HCT116 (cell line): ENCODE measurements around the gene PHLPP2. TPM values are rescaled to one million over a fixed set of nuclear protein-coding genes. Genes with fewer than 3 reads are reported as not detected.

Experiments
- ATAC-seq: fragments of 200-7000 bp; cut with Tn5 transposase; 2 replicates; pipeline ENCODE4 v1.9.1; 2020; ENCODE audit warnings: mild to moderate bottlenecking, moderate library complexity
- BruUV-seq: library from RNA; stranded (reverse); fragments of 400-500 nt; replicated peaks from 2 replicates; lab custom pipeline; 2021; lab: Mats Ljungman, UMichigan
- CTCF ChIA-PET: fragments of 300-600 bp; sonication (Branson Sonifier 250); formaldehyde crosslinking; loops from one replicate; lab custom pipeline; 2021; ENCODE audit warnings: antibody characterized with exemption; lab: Charles Lee
- POLR2A ChIA-PET: fragments of 300-600, 350-600 bp; sonication (Branson Sonifier 250); formaldehyde crosslinking; loops from one replicate; lab custom pipeline; 2021; ENCODE audit warnings: antibody characterized with exemption; lab: Charles Lee
- RAD21 ChIA-PET, 2 experiments: fragments of 300-600 bp; sonication (Branson Sonifier 250); formaldehyde crosslinking; loops; one replicate each; lab custom pipeline; 2023; ENCODE audit warnings: low total read pairs in 2 of 2; ENCODE audit not compliant: uncharacterized antibody in 2 of 2, unreplicated experiment in 2 of 2, low non-redundant PET in 1 of 2; lab: Charles Lee
- DNase-seq: peaks from one replicate; pipeline ENCODE4 v3.0.0-alpha.2; 2010; ENCODE audit warnings: low read depth, low spot score
- H2AFZ ChIP-seq: fragments of 200-600 bp; shearing (Covaris generic), sonication (generic); 2 replicates; pipeline ENCODE4 v1.6.1; 2017; ENCODE audit warnings: low read depth, mixed run types, mixed read lengths, antibody characterized with exemption, low read length; ENCODE audit not compliant: poor library complexity, severe bottlenecking
- H3K27ac ChIP-seq: 2 replicates; pipeline ENCODE4 v1.5.1; 2012; ENCODE audit warnings: low read depth, low read length
- H3K27me3 ChIP-seq: fragments of 200-600 bp; sonication (generic); 2 replicates; pipeline ENCODE4 v1.6.1; 2016; ENCODE audit warnings: mixed run types, low read length, mixed read lengths; ENCODE audit not compliant: insufficient read depth
- H3K36me3 ChIP-seq, 2 experiments: fragments of 200-500 bp in 1 of 2; fragments of 200-600 bp in 1 of 2; sonication (Bioruptor generic) in 1 of 2; sonication (generic) in 1 of 2; 2 replicates each; pipeline versions ENCODE4 v1.5.1 to v1.6.1; 2014 to 2016; ENCODE audit warnings: low read length in 2 of 2, inconsistent platforms in 1 of 2, mixed read lengths in 1 of 2, mixed run types in 1 of 2; ENCODE audit not compliant: insufficient read depth in 2 of 2, control insufficient read depth in 1 of 2
- H3K4me1 ChIP-seq, 2 experiments: fragments of 200-600 bp in 1 of 2; sonication (generic) in 1 of 2; 2 replicates each; pipeline versions ENCODE4 v1.5.1 to v1.6.1; 2012 to 2017; ENCODE audit warnings: low read length in 2 of 2, inconsistent platforms in 1 of 2, mild to moderate bottlenecking in 1 of 2, mixed read lengths in 1 of 2, mixed run types in 1 of 2, moderate library complexity in 1 of 2; ENCODE audit not compliant: insufficient read depth in 2 of 2, control insufficient read depth in 1 of 2
- H3K4me2 ChIP-seq: fragments of 200-600 bp; sonication (generic); 2 replicates; pipeline ENCODE4 v1.6.1; 2017; ENCODE audit warnings: mixed run types, low read length, mixed read lengths
- H3K4me3 ChIP-seq, 2 experiments: fragments of 200-600 bp in 1 of 2; sonication (generic) in 1 of 2; replicated peaks in 1 of 2; 2 replicates each; pipeline ENCODE4 v1.5.1; 2011 to 2016; ENCODE audit warnings: low read length in 2 of 2, control low read depth in 1 of 2, low read depth in 1 of 2, mild to moderate bottlenecking in 1 of 2, mixed read lengths in 1 of 2, mixed run types in 1 of 2
- H3K79me2 ChIP-seq: fragments of 200-600 bp; sonication (generic); 2 replicates; pipeline ENCODE4 v1.6.1; 2017; ENCODE audit warnings: mild to moderate bottlenecking, mixed run types, low read length, moderate library complexity, mixed read lengths; ENCODE audit not compliant: insufficient read depth
- H3K9ac ChIP-seq: fragments of 200-600 bp; sonication (generic); 2 replicates; pipeline ENCODE4 v1.6.1; 2016; ENCODE audit warnings: low read length, mixed read lengths
- H3K9me2 ChIP-seq: fragments of 200-600 bp; sonication (generic), shearing (Covaris generic); 2 replicates; pipeline ENCODE4 v1.6.1; 2017; ENCODE audit warnings: mixed run types, mild to moderate bottlenecking, moderate library complexity; ENCODE audit not compliant: insufficient read depth
- H3K9me3 ChIP-seq, 2 experiments: fragments of 200-500 bp in 1 of 2; fragments of 200-600 bp in 1 of 2; sonication (Bioruptor generic) in 1 of 2; sonication (generic) in 1 of 2; 2 replicates each; pipeline ENCODE4 v1.6.1; 2014 to 2017; ENCODE audit warnings: low read length in 2 of 2, mixed read lengths in 2 of 2, inconsistent platforms in 1 of 2, low read depth in 1 of 2, mild to moderate bottlenecking in 1 of 2, mixed run types in 1 of 2, moderate library complexity in 1 of 2; ENCODE audit not compliant: control insufficient read depth in 1 of 2, insufficient read depth in 1 of 2
- H4K20me1 ChIP-seq: fragments of 200-600 bp; sonication (generic), shearing (Covaris generic); 2 replicates; pipeline ENCODE4 v1.6.1; 2017; ENCODE audit warnings: mixed run types, mild to moderate bottlenecking, moderate library complexity; ENCODE audit not compliant: insufficient read depth
- CBX3 ChIP-seq: IDR thresholded peaks from 2 replicates; pipeline ENCODE4 v1.6.1; 2012; ENCODE audit warnings: low read depth
- EGR1 ChIP-seq: IDR thresholded peaks from 2 replicates; pipeline ENCODE4 v1.6.1; 2012; ENCODE audit warnings: low read depth
- ELF1 ChIP-seq: IDR thresholded peaks from 2 replicates; pipeline ENCODE4 v1.6.1; 2012; ENCODE audit warnings: low read depth, borderline replicate concordance
- EZH2 ChIP-seq: fragments of 200-600 bp; sonication (generic); IDR thresholded peaks from 2 replicates; pipeline ENCODE4 v1.6.1; 2017; ENCODE audit warnings: antibody characterized with exemption, mixed run types
- EZH2phosphoT487 ChIP-seq: fragments of 200-600 bp; IDR thresholded peaks from 2 replicates; pipeline ENCODE4 v1.6.1; 2018; ENCODE audit warnings: antibody characterized with exemption, borderline replicate concordance
- JUND ChIP-seq: IDR thresholded peaks from 2 replicates; pipeline ENCODE4 v1.6.1; 2012
- RAD21 ChIP-seq: IDR thresholded peaks from 2 replicates; pipeline ENCODE4 v1.6.1; 2012; ENCODE audit warnings: low read depth, mild to moderate bottlenecking
- TCF7L2 ChIP-seq: IDR thresholded peaks from 2 replicates; pipeline ENCODE4 v1.7.0; 2011; ENCODE audit warnings: borderline replicate concordance, inconsistent platforms; ENCODE audit not compliant: insufficient read depth, insufficient read length; ENCODE audit errors: extremely low read depth
- ZFX ChIP-seq: fragments of 450-650 bp; IDR thresholded peaks from 2 replicates; pipeline ENCODE4 v1.6.1; 2017
- intact Hi-C: fragments of 100-400 bp; cut with micrococcal nuclease; formaldehyde crosslinking; loops from 2 replicates; pipeline ENCODE4 v1.10.0; 2022
- total RNA-seq: library from RNA; stranded (reverse); gene quantifications from one replicate; pipeline ENCODE4 v1.2.1, GENCODE V29; 2021; ENCODE audit not compliant: unreplicated experiment
- TF ChIP-seq, protein P1 (sequence below): IDR thresholded peaks from 2 replicates; pipeline ENCODE4 v1.6.1; 2011; ENCODE audit warnings: mild to moderate bottlenecking, low read length, moderate library complexity; ENCODE audit not compliant: insufficient replicate concordance; ENCODE audit errors: extremely low read depth
- TF ChIP-seq, protein P2 (sequence below): IDR thresholded peaks from 2 replicates; pipeline ENCODE4 v1.6.1; 2012
- TF ChIP-seq, protein P3 (sequence below): IDR thresholded peaks from 2 replicates; pipeline ENCODE4 v1.6.1; 2012

PHLPP2 gene
- total RNA-seq, 1 experiment from 2014 or later, result 9.0 TPM

DNA sequence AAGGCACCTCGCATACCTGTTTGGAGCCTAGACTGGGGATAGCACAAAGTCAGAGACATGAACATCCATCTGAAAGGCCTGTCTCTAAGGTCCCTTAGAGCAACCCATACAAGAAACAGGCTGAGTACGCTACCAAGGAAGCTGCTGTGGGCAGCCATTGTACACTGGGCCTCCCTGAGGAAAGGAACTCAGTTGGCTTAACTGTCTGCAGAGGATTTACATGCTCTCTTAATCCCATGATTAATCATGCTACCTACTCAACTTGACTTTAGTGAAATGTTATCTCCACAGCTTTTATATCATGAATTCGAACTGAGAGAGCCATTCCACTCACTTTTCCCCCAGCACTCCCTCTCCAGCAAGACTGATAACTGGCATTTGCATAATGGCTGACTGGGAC lies 26.0 kb downstream of the PHLPP2 start (continued):
- TF ChIP-seq, protein P1, sequence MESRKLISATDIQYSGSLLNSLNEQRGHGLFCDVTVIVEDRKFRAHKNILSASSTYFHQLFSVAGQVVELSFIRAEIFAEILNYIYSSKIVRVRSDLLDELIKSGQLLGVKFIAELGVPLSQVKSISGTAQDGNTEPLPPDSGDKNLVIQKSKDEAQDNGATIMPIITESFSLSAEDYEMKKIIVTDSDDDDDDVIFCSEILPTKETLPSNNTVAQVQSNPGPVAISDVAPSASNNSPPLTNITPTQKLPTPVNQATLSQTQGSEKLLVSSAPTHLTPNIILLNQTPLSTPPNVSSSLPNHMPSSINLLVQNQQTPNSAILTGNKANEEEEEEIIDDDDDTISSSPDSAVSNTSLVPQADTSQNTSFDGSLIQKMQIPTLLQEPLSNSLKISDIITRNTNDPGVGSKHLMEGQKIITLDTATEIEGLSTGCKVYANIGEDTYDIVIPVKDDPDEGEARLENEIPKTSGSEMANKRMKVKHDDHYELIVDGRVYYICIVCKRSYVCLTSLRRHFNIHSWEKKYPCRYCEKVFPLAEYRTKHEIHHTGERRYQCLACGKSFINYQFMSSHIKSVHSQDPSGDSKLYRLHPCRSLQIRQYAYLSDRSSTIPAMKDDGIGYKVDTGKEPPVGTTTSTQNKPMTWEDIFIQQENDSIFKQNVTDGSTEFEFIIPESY, result no peak
- TF ChIP-seq JUND (no peak), TCF7L2 (no peak), EZH2phosphoT487 (no peak), EZH2 (no peak), ELF1 (no peak), CBX3 (no peak)
- TF ChIP-seq, protein P2, sequence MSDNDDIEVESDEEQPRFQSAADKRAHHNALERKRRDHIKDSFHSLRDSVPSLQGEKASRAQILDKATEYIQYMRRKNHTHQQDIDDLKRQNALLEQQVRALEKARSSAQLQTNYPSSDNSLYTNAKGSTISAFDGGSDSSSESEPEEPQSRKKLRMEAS, result no peak

- H3K36me3 ChIP-seq, result no peaks in the 10 kb centered on the region; a peak in 1 of 4 replicates
- H3K4me1 ChIP-seq, result no peaks in the 10 kb centered on the region
- H3K27ac ChIP-seq, result no peak overlapping the region
- H3K4me3 ChIP-seq, result no peak overlapping the region
- intact Hi-C loops, result no loop called here
- CTCF ChIA-PET, result no interaction called here
- POLR2A ChIA-PET, result no interaction called here
- DNase-seq (no peak), ATAC-seq (no peak)
- no peaks in the 10 kb centered on the region for H3K79me2 ChIP-seq
- H3K9me2 ChIP-seq, result no peaks in the 10 kb centered on the region
- RAD21 ChIA-PET, result no interaction called here
- BruUV-seq, result no TSS peak
- H3K4me2 ChIP-seq, result no peak overlapping the region
- H3K9me3 ChIP-seq, result no peaks in the 10 kb centered on the region
- H2AFZ ChIP-seq, result no peak overlapping the region
- H3K9ac ChIP-seq, result no peak overlapping the region
- no peaks in the 10 kb centered on the region for H3K27me3 ChIP-seq
- H4K20me1 ChIP-seq, result no peaks in the 10 kb centered on the region
- TF ChIP-seq EGR1, result no peak
- no peak for TF ChIP-seq RAD21
- TF ChIP-seq, protein P3, sequence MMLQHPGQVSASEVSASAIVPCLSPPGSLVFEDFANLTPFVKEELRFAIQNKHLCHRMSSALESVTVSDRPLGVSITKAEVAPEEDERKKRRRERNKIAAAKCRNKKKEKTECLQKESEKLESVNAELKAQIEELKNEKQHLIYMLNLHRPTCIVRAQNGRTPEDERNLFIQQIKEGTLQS, result no peak
- TF ChIP-seq CBX3, result no peak
- no peak for TF ChIP-seq ELF1
- TF ChIP-seq ZFX, result no peak
These were observed 31.3 kb downstream of the PHLPP2 start for GRCh38 chr16:71693164-71693563.
